ENCODE results near the gene CR1L. TPM values are rescaled to one million over a fixed set of nuclear protein-coding genes. Genes with fewer than 3 reads are reported as not detected.
"Not testable (repeated sequence)": the region's sequence is repeated elsewhere in the genome, so short reads cannot be mapped to it uniquely, and the experiment has no call there.

Gene CR1L
- total and polyA plus RNA-seq, 12 donors: 0.34 to 1.1 (median 0.42) TPM; not detected in 9

- H3K36me3 ChIP-seq; H3K4me3 ChIP-seq; DNase-seq; H3K4me1 ChIP-seq; ATAC-seq; H3K9me3 ChIP-seq; H3K27me3 ChIP-seq; intact Hi-C loops (cut with DNase I); H3K27ac ChIP-seq: not testable (repeated sequence)
- WGBS, 2 donors: 81% methylated on average over 8 of the region's 8 CpGs
Measured at GRCh38 chr1:207737503-207738157, 92.7 kb downstream of the CR1L start.

DNA sequence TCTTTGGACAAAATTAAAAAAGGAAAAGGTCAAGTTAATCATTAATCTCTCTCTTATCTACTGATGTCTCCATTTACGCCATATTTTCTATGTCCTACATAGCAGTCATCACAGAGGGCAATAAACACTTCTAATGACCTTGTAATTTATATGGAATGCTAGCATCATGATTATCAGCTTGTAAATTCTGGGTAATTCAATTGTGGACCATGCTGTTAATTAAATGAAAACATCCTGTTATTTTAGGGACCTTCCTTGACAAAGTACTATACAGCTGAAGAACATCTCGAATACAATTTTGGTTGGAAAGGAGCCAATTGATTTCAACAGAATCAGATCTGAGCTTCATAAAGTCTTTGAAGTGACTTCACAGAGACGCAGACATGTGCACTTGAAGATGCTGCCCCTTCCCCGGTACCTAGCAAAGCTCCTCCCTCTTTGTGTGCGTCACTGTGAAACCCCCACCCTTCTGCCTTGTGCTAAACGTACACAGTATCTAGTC, 93.3 kb downstream of the CR1L start:
- ATAC-seq; H3K9me3 ChIP-seq; H3K4me1 ChIP-seq; H3K27ac ChIP-seq; H3K36me3 ChIP-seq; intact Hi-C loops (cut with DNase I); H3K4me3 ChIP-seq; H3K27me3 ChIP-seq; DNase-seq: not testable (repeated sequence)
- WGBS, 2 donors: 39 to 40% methylated on average over 6 of the region's 6 CpGs

GRCh38 chr1:207740207-207740606, 95.3 kb downstream of the CR1L start:
- Histone ChIP-seq H3K36me3 (no peaks in the 10 kb centered on the region), H3K4me3 (no peak overlapping the region), H3K27ac (no peak overlapping the region), H3K9me3 (no peaks in the 10 kb centered on the region), H3K27me3 (no peaks in the 10 kb centered on the region), H3K4me1 (peaks cover 0 to 6% (median 0%) of the 10 kb centered on the region in 9 donors)
- 81 to 91% methylated on average over 2 of the region's 2 CpGs for WGBS, 2 donors
- ATAC-seq (no peak), DNase-seq (no peak)
- intact Hi-C loops (cut with DNase I): no loop called here
- TF ChIP-seq, protein P1, sequence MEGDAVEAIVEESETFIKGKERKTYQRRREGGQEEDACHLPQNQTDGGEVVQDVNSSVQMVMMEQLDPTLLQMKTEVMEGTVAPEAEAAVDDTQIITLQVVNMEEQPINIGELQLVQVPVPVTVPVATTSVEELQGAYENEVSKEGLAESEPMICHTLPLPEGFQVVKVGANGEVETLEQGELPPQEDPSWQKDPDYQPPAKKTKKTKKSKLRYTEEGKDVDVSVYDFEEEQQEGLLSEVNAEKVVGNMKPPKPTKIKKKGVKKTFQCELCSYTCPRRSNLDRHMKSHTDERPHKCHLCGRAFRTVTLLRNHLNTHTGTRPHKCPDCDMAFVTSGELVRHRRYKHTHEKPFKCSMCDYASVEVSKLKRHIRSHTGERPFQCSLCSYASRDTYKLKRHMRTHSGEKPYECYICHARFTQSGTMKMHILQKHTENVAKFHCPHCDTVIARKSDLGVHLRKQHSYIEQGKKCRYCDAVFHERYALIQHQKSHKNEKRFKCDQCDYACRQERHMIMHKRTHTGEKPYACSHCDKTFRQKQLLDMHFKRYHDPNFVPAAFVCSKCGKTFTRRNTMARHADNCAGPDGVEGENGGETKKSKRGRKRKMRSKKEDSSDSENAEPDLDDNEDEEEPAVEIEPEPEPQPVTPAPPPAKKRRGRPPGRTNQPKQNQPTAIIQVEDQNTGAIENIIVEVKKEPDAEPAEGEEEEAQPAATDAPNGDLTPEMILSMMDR (IDR thresholded peaks at IDR 0.05): no peak

GRCh38 chr1:207742850-207743555, 98.1 kb downstream of the CR1L start:
- ATAC-seq: no peak
- TF ChIP-seq, protein P1 (IDR thresholded peaks at IDR 0.05): no peak
- Histone ChIP-seq H3K9me3 (no peaks in the 10 kb centered on the region), H3K27me3 (no peaks in the 10 kb centered on the region), H3K4me1 (peaks cover 0 to 6% (median 0%) of the 10 kb centered on the region in 9 donors), H3K4me3 (no peak overlapping the region), H3K27ac (no peak overlapping the region), H3K36me3 (no peaks in the 10 kb centered on the region)
- no peak for DNase-seq
- intact Hi-C loops (cut with DNase I): no loop called here
- 89 to 91% methylated on average over 3 of the region's 3 CpGs for WGBS, 2 donors

GRCh38 chr1:207744000-207744534, 99.1 kb downstream of the CR1L start:
- WGBS, 2 donors: 90 to 91% methylated on average over 4 of the region's 4 CpGs
- ATAC-seq: no peak

More at GRCh38 chr1:207744000-207744534, 99.1 kb downstream of the CR1L start:
- DNase-seq: no peak
- Histone ChIP-seq H3K4me1 (peaks cover 0 to 9% (median 6%) of the 10 kb centered on the region in 9 donors), H3K27me3 (no peaks in the 10 kb centered on the region), H3K36me3 (no peaks in the 10 kb centered on the region), H3K9me3 (no peaks in the 10 kb centered on the region), H3K27ac (no peak overlapping the region), H3K4me3 (no peak overlapping the region)
- TF ChIP-seq, protein P1 (IDR thresholded peaks at IDR 0.05): no peak
- intact Hi-C loops (cut with DNase I): no loop called here

All from heart right ventricle (tissue), 16 donors.